SU-DHL-6 (cell line): ENCODE data around the gene ALKBH4.
A peak's percentile ranks its signal among the peaks of the same experiment; 100 is the strongest.

Experiments used
- H2AFZ ChIP-seq: fragments of 200-600 bp; sonication (generic); 2 replicates; pipeline ENCODE4 v1.6.1; 2014; ENCODE audit warnings: low read depth, mild to moderate bottlenecking, moderate library complexity, mixed read lengths, antibody characterized with exemption, low read length; ENCODE audit not compliant: severe bottlenecking
- H3F3A ChIP-seq: fragments of 200-600 bp; shearing (Covaris generic); 2 replicates; pipeline ENCODE4 v1.6.0; 2016; ENCODE audit warnings: antibody characterized with exemption, mild to moderate bottlenecking; ENCODE audit not compliant: insufficient read depth
- H3K27ac ChIP-seq: fragments of 200-600 bp; sonication (generic); 2 replicates; pipeline ENCODE4 v1.5.1; 2016; ENCODE audit warnings: low read depth, mild to moderate bottlenecking, low read length, moderate library complexity, mixed read lengths
- H3K27me3 ChIP-seq: fragments of 200-600 bp; sonication (generic), shearing (Covaris generic); 2 replicates; pipeline ENCODE4 v1.6.0; 2014; ENCODE audit warnings: mild to moderate bottlenecking, low read length
- H3K36me3 ChIP-seq: fragments of 200-600 bp; sonication (generic); 2 replicates; pipeline ENCODE4 v1.6.1; 2014; ENCODE audit warnings: mild to moderate bottlenecking, low read length, mixed read lengths
- H3K4me2 ChIP-seq: fragments of 300-600, 200-600 bp; shearing (Covaris generic), sonication (generic); 2 replicates; pipeline ENCODE4 v1.6.0; 2014; ENCODE audit warnings: low read length, low read depth, mild to moderate bottlenecking; ENCODE audit not compliant: poor library complexity, severe bottlenecking
- H3K4me3 ChIP-seq: fragments of 200-600 bp; sonication (generic); 2 replicates; pipeline ENCODE4 v1.5.1; 2014; ENCODE audit warnings: antibody characterized with exemption, low read length, mild to moderate bottlenecking, mixed read lengths; ENCODE audit not compliant: insufficient read depth, poor library complexity, severe bottlenecking
- H3K79me2 ChIP-seq: fragments of 200-600 bp; sonication (generic); 2 replicates; pipeline ENCODE4 v1.6.1; 2014; ENCODE audit warnings: mild to moderate bottlenecking, low read length, moderate library complexity; ENCODE audit not compliant: insufficient read depth
- H3K9ac ChIP-seq: fragments of 200-600 bp; sonication (generic); 2 replicates; pipeline ENCODE4 v1.7.0; 2014; ENCODE audit warnings: mild to moderate bottlenecking, low read length
- H3K9me2 ChIP-seq: fragments of 200-600 bp; sonication (generic); replicated peaks from 2 replicates; pipeline ENCODE4 v1.6.1; 2014; ENCODE audit warnings: low read length; ENCODE audit not compliant: insufficient read depth
- H3K9me3 ChIP-seq: fragments of 200-600 bp; sonication (generic); 2 replicates; pipeline ENCODE4 v1.6.1; 2014; ENCODE audit warnings: low read length, mixed read lengths; ENCODE audit not compliant: insufficient read depth
- H4K20me1 ChIP-seq: fragments of 200-600 bp; sonication (generic); 2 replicates; pipeline ENCODE4 v1.6.1; 2014; ENCODE audit warnings: low read depth, mild to moderate bottlenecking, antibody characterized with exemption, low read length, moderate library complexity, mixed read lengths
- CTCF ChIP-seq: fragments of 200-600 bp; sonication (generic); IDR thresholded peaks from one replicate; pipeline ENCODE4 v1.5.1; 2017; ENCODE audit warnings: antibody characterized with exemption, mild to moderate bottlenecking, low read length, moderate library complexity; ENCODE audit not compliant: insufficient read depth, poor library complexity, severe bottlenecking
- EZH2phosphoT487 ChIP-seq: fragments of 200-600 bp; sonication (generic), shearing (Covaris generic); conservative IDR thresholded peaks from 2 replicates; pipeline ENCODE4 v1.6.1; 2018; ENCODE audit warnings: mild to moderate bottlenecking, antibody characterized with exemption, low read length, moderate library complexity, mixed read lengths

The ALKBH4 gene

GRCh38 chr7:102415685-102416225 is 48.9 kb downstream of the ALKBH4 start:
- H3K27me3 ChIP-seq, result no peaks in the 10 kb centered on the region
- H3K9ac ChIP-seq, result peak overlapping the region; percentile 14; the same call in 1 of the 2 replicates
- peaks cover 26% of the 10 kb centered on the region for H3K79me2 ChIP-seq
- peak overlapping the region; percentile 63 for H3K27ac ChIP-seq
- no peaks in the 10 kb centered on the region for H4K20me1 ChIP-seq
- peaks cover 27% of the 10 kb centered on the region for H3K36me3 ChIP-seq
- no peak overlapping the region for H3K4me3 ChIP-seq
- no peak for TF ChIP-seq CTCF
- TF ChIP-seq EZH2phosphoT487, result no peak
- no peaks in the 10 kb centered on the region for H3K9me3 ChIP-seq
- H3K4me2 ChIP-seq, result peak overlapping the region; percentile 5
- peaks cover 22% of the 10 kb centered on the region for H3F3A ChIP-seq
- no peak overlapping the region for H2AFZ ChIP-seq
- no peaks in the 10 kb centered on the region for H3K9me2 ChIP-seq

DNA sequence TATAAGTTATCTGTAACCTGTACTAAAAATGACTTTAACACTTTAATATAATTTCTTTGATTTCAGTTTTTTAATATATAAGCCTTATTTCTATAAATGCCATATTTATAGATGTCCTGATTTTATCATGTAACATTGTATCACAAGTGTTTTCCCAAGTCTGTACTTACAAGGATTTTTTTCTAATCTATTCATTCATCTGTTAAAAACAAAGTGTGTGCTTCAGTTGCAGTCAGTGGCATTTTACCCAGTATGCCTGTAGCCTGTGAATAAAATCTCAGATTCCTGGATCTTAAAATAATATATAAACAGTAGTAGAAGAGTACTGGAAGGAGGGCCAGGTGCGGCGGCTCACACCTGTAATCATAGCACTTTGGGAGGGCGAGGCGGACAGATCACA is 51.1 kb downstream of the ALKBH4 start:
- Histone ChIP-seq H3K27me3 (no peaks in the 10 kb centered on the region), H4K20me1 (no peaks in the 10 kb centered on the region), H3K27ac (no peak overlapping the region), H3K36me3 (peaks cover 24% of the 10 kb centered on the region), H3K4me3 (no peak overlapping the region), H3K79me2 (peaks cover 32% of the 10 kb centered on the region), H3K9ac (no peak overlapping the region), H3K9me3 (no peaks in the 10 kb centered on the region), H2AFZ (no peak overlapping the region), H3K9me2 (no peaks in the 10 kb centered on the region), H3F3A (peaks cover 15% of the 10 kb centered on the region), H3K4me2 (no peak overlapping the region)
- no peak for TF ChIP-seq EZH2phosphoT487
- no peak for TF ChIP-seq CTCF

DNA sequence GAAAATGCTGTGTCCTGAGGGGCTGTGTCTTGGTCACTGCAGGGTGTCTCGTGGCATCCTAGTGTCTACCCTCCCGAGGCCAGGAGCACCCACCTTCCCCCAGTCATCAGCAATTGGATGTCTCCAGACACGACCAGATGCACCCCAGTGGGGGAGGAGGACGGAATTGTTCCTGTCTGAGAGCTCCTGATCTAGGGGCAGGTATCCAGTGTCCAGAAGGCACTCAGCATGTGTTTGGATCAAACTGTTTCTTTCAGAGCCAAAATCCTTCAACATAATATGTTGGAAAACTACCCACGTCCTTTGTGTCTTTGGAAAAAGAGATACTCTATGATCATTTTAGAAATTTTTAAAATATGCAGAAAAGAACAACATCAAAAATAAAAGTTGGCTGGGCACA is 51.6 kb downstream of the ALKBH4 start:
- Histone ChIP-seq H3K9me3 (no peaks in the 10 kb centered on the region), H3K9me2 (no peaks in the 10 kb centered on the region), H3F3A (peaks cover 19% of the 10 kb centered on the region), H4K20me1 (no peaks in the 10 kb centered on the region), H3K9ac (no peak overlapping the region), H2AFZ (no peak overlapping the region), H3K4me3 (no peak overlapping the region), H3K36me3 (peaks cover 27% of the 10 kb centered on the region), H3K27me3 (no peaks in the 10 kb centered on the region), H3K79me2 (peaks cover 28% of the 10 kb centered on the region), H3K27ac (no peak overlapping the region), H3K4me2 (no peak overlapping the region)
- TF ChIP-seq EZH2phosphoT487 (no peak), CTCF (no peak)
